ENCODE results near the gene TRABD2A. TPM values are rescaled to one million over a fixed set of nuclear protein-coding genes. Genes with fewer than 3 reads are reported as not detected.
"Not testable (repeated sequence)": the region's sequence is repeated elsewhere in the genome, so short reads cannot be mapped to it uniquely, and the experiment has no call there.

The TRABD2A gene
- total RNA-seq, 1 experiment from 2014 or later: 0.68 TPM

- H3K27me3 Mint-ChIP-seq (ENCODE audit: unreplicated experiment): no peaks in the 10 kb centered on the region
- peaks cover 48% of the 10 kb centered on the region for H3K4me1 Mint-ChIP-seq (ENCODE audit: low read depth, unreplicated experiment)
- peak overlapping the region; percentile 56 for H3K27ac Mint-ChIP-seq (ENCODE audit: unreplicated experiment)
- DNase-seq: peak; percentile 40
- BruUV-seq (replicated peaks): no TSS peak
- peaks cover 25% of the 10 kb centered on the region for H3K36me3 Mint-ChIP-seq (ENCODE audit: insufficient read depth, unreplicated experiment)
- no peak for TF ChIP-seq CTCF (IDR thresholded peaks at IDR 0.05; ENCODE audit: unreplicated experiment)
- intact Hi-C loops (cut with micrococcal nuclease; ENCODE audit: unreplicated experiment): loop anchor here (5.0 kb wide), 1 partner anchor 427 kb away; no protein-coding TSS in a partner anchor
- H3K4me3 Mint-ChIP-seq (ENCODE audit: low read depth, unreplicated experiment): no peak overlapping the region
- CTCF ChIA-PET: interaction anchor here (0.7 to 2.2 kb wide), 4 partner anchors 18 to 398 kb away, joined by 3 to 26 read pairs (median 14); partner anchors contain the start of gene TMSB10
- H3K9me3 Mint-ChIP-seq (ENCODE audit: low read depth, unreplicated experiment): no peaks in the 10 kb centered on the region
Observed at GRCh38 chr2:84924173-84925106, 43.6 kb upstream of the TRABD2A start.

- CTCF ChIA-PET: no interaction called here
- BruUV-seq (replicated peaks): no TSS peak
- Mint-ChIP-seq H3K36me3 (ENCODE audit: insufficient read depth, unreplicated experiment) (peaks cover 25% of the 10 kb centered on the region), H3K27me3 (ENCODE audit: unreplicated experiment) (no peaks in the 10 kb centered on the region), H3K27ac (ENCODE audit: unreplicated experiment) (no peak overlapping the region), H3K9me3 (ENCODE audit: low read depth, unreplicated experiment) (no peaks in the 10 kb centered on the region), H3K4me3 (ENCODE audit: low read depth, unreplicated experiment) (no peak overlapping the region), H3K4me1 (ENCODE audit: low read depth, unreplicated experiment) (peaks cover 53% of the 10 kb centered on the region)
- no peak for DNase-seq
- TF ChIP-seq CTCF (IDR thresholded peaks at IDR 0.05; ENCODE audit: unreplicated experiment): no peak
- intact Hi-C loops (cut with micrococcal nuclease; ENCODE audit: unreplicated experiment): no loop called here
Observed at GRCh38 chr2:84923009-84923408, 42.1 kb upstream of the TRABD2A start.

- Mint-ChIP-seq H3K36me3 (ENCODE audit: insufficient read depth, unreplicated experiment) (peaks cover 12% of the 10 kb centered on the region), H3K4me3 (ENCODE audit: low read depth, unreplicated experiment) (peak overlapping the region; percentile 7)
- no peak for TF ChIP-seq CTCF (IDR thresholded peaks at IDR 0.05; ENCODE audit: unreplicated experiment)
Observed at GRCh38 chr2:84919885-84920580, 39.1 kb upstream of the TRABD2A start.

DNA sequence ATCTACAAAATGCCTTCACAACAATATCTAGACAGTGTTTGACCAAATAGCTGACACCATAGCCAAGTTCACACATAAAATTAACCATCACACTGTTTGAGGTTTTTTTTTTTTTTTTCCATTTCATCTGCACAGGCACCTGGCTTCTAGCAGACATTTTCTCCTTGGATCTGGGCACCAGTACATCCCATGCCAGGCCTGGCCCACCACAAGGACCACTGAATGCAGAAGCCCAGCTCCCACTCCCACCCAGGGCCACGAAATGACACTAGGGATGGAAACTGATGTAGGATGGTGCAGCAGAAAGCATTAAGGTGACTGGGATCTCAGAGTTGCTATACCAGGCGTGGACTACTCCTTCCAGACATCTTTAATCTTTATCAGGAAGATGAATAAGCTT is 37.5 kb upstream of the TRABD2A start:
- CTCF ChIA-PET: no interaction called here

More at GRCh38 chr2:84919885-84920580, 39.1 kb upstream of the TRABD2A start:
- Mint-ChIP-seq H3K9me3 (ENCODE audit: low read depth, unreplicated experiment) (no peaks in the 10 kb centered on the region), H3K27ac (ENCODE audit: unreplicated experiment) (peak overlapping the region; percentile 97), H3K27me3 (ENCODE audit: unreplicated experiment) (no peaks in the 10 kb centered on the region), H3K4me1 (ENCODE audit: low read depth, unreplicated experiment) (peaks cover 29% of the 10 kb centered on the region)
- BruUV-seq (replicated peaks): TSS peak; percentile 98
- peak; percentile 69 for DNase-seq
- intact Hi-C loops (cut with micrococcal nuclease; ENCODE audit: unreplicated experiment): no loop called here
- CTCF ChIA-PET: interaction anchor here (0.7 to 1.4 kb wide), 5 partner anchors 12 to 96 kb away, joined by 3 to 11 read pairs (median 3); no protein-coding TSS in a partner anchor

GRCh38 chr2:84917821-84918220 is 36.9 kb upstream of the TRABD2A start:
- intact Hi-C loops (cut with micrococcal nuclease; ENCODE audit: unreplicated experiment); H3K4me3 Mint-ChIP-seq (ENCODE audit: low read depth, unreplicated experiment): not testable (repeated sequence)
- CTCF ChIA-PET: interaction anchor here (0.6 kb wide), 1 partner anchor 229 kb away, joined by 3 read pairs; no protein-coding TSS in a partner anchor

More for the DNA sequence above, 37.5 kb upstream of the TRABD2A start:
- BruUV-seq (replicated peaks): no TSS peak
- no peak for DNase-seq
- Mint-ChIP-seq H3K27ac (ENCODE audit: unreplicated experiment) (peak overlapping the region; percentile 47), H3K27me3 (ENCODE audit: unreplicated experiment) (no peaks in the 10 kb centered on the region), H3K36me3 (ENCODE audit: insufficient read depth, unreplicated experiment) (peaks cover 12% of the 10 kb centered on the region), H3K4me1 (ENCODE audit: low read depth, unreplicated experiment) (peaks cover 17% of the 10 kb centered on the region), H3K4me3 (ENCODE audit: low read depth, unreplicated experiment) (no peak overlapping the region), H3K9me3 (ENCODE audit: low read depth, unreplicated experiment) (no peaks in the 10 kb centered on the region)
- no peak for TF ChIP-seq CTCF (IDR thresholded peaks at IDR 0.05; ENCODE audit: unreplicated experiment)
- intact Hi-C loops (cut with micrococcal nuclease; ENCODE audit: unreplicated experiment): no loop called here

GRCh38 chr2:84915675-84916074 is 34.8 kb upstream of the TRABD2A start:
- not testable (repeated sequence) for H3K27ac Mint-ChIP-seq (ENCODE audit: unreplicated experiment); BruUV-seq (replicated peaks); H3K4me3 Mint-ChIP-seq (ENCODE audit: low read depth, unreplicated experiment)

More at GRCh38 chr2:84917821-84918220, 36.9 kb upstream of the TRABD2A start:
- not testable (repeated sequence) for BruUV-seq (replicated peaks); H3K27ac Mint-ChIP-seq (ENCODE audit: unreplicated experiment); H3K9me3 Mint-ChIP-seq (ENCODE audit: low read depth, unreplicated experiment); H3K27me3 Mint-ChIP-seq (ENCODE audit: unreplicated experiment); DNase-seq
- Mint-ChIP-seq H3K4me1 (ENCODE audit: low read depth, unreplicated experiment) (peaks cover 17% of the 10 kb centered on the region), H3K36me3 (ENCODE audit: insufficient read depth, unreplicated experiment) (peaks cover 12% of the 10 kb centered on the region)

More at GRCh38 chr2:84915675-84916074, 34.8 kb upstream of the TRABD2A start:
- peaks cover 17% of the 10 kb centered on the region for H3K4me1 Mint-ChIP-seq (ENCODE audit: low read depth, unreplicated experiment)
- DNase-seq; intact Hi-C loops (cut with micrococcal nuclease; ENCODE audit: unreplicated experiment); H3K9me3 Mint-ChIP-seq (ENCODE audit: low read depth, unreplicated experiment); CTCF ChIA-PET; H3K27me3 Mint-ChIP-seq (ENCODE audit: unreplicated experiment): not testable (repeated sequence)
- H3K36me3 Mint-ChIP-seq (ENCODE audit: insufficient read depth, unreplicated experiment): peaks cover 12% of the 10 kb centered on the region
